Prostate gland (tissue), 2 donors: ENCODE measurements around the gene CMKLR1.

Experiments used
- CTCF ChIP-seq, 4 experiments: fragments of 200-600 bp in 2 of 4; fragments of 450-650 bp in 2 of 4; sonication (generic) in 2 of 4; IDR thresholded peaks; 1 replicate in 3 of 4; 2 replicates in 1 of 4; pipeline ENCODE4 v1.5.1; 2016 to 2019; ENCODE audit warnings: antibody characterized with exemption in 4 of 4, mild to moderate bottlenecking in 2 of 4, moderate library complexity in 2 of 4
- POLR2A ChIP-seq: fragments of 450-650 bp; IDR thresholded peaks from one replicate; pipeline ENCODE4 v1.6.1; 2016; ENCODE audit warnings: antibody characterized with exemption, mild to moderate bottlenecking
- POLR2AphosphoS5 ChIP-seq: sonication (generic); formaldehyde crosslinking; IDR thresholded peaks from one replicate; pipeline ENCODE4 v1.6.1; 2017; ENCODE audit warnings: antibody characterized with exemption

- TF ChIP-seq POLR2A = no peak
- TF ChIP-seq POLR2AphosphoS5 = no peak
- no peak for TF ChIP-seq CTCF (IDR thresholded peaks at IDR 0.05)
Measured at GRCh38 chr12:108254030-108254429, 85.1 kb downstream of the CMKLR1 start.
